HCEC 1CT (cell line): ENCODE data around the gene CRMP1.

Experiments used
- DNase-seq: peaks from one replicate; pipeline ENCODE4 v3.0.0-alpha.2; 2017

Gene CRMP1

DNA sequence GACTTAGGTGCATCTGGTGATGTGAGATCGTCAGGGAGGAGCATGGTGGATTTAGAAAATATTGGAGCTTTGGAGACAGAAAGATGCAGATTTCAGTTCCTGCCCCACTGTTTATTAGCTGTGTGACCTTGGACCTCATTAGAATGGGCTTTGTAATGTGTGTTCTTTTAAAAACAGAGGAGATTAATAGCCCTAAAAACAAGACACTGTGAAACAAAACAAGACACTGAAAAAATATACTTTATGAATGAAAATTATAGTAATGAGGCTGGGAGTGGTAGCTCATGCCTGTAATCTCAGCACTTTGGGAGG lies 102.4 kb downstream of the CRMP1 start:
- no peak for DNase-seq

DNA sequence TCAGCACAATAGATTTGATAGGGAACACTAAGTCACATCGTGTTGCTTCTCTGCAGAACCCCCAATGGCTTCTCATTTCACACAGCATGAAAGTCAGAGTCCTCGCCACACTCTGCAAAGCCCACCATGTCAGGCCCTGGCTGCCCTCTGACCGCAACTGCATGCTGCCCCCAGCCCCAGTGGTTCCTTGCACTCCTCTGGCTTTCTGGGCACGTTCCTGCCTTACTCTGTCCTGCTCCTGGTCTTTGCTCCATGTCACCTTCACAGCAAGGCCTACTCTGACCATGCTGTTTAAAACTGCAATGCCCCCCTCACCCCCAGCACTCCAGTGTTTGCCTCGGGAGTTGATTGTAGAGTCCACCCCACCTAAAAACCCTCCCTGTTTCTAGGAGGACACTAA lies 103.7 kb downstream of the CRMP1 start:
- DNase-seq = no peak

DNA sequence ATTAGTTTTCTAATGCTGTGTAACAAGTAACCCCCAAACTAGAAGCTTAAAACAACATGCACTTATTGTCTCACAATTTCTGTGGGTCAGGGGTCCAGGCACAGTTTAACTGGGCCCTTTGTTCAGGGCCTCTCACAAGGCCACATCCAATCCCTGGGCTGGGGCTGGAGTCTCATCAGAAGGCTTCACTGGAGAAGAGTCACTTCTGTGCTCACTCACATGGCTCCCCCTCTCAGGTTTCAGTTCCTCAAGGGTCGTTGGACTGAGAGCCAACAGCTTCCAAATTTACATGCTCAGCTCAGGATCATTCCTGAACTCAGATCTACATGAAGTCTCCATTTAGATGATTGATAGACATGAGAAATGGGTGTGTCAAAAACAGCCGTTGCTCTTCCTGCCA lies 104.7 kb downstream of the CRMP1 start:
- no peak for DNase-seq

DNA sequence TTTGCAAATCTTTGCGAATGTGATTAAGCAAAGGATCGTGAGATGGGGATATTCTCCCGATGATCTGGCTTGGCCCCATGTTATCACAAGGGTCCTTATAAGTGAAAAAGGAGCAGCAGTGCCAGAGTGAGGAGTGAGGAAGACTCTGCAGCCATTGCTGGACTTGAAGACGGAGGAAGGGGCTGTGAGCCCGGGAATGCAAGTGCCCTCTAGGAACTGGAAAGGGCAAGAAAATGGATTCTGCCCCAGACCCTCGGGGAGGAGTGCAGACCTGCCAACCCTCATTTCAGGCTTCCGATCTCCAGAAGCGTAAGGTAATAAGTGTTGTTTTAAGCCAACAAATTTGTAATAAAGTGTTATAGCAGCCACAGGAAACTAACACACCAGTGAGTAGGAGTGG lies 105.6 kb downstream of the CRMP1 start:
- no peak for DNase-seq

DNA sequence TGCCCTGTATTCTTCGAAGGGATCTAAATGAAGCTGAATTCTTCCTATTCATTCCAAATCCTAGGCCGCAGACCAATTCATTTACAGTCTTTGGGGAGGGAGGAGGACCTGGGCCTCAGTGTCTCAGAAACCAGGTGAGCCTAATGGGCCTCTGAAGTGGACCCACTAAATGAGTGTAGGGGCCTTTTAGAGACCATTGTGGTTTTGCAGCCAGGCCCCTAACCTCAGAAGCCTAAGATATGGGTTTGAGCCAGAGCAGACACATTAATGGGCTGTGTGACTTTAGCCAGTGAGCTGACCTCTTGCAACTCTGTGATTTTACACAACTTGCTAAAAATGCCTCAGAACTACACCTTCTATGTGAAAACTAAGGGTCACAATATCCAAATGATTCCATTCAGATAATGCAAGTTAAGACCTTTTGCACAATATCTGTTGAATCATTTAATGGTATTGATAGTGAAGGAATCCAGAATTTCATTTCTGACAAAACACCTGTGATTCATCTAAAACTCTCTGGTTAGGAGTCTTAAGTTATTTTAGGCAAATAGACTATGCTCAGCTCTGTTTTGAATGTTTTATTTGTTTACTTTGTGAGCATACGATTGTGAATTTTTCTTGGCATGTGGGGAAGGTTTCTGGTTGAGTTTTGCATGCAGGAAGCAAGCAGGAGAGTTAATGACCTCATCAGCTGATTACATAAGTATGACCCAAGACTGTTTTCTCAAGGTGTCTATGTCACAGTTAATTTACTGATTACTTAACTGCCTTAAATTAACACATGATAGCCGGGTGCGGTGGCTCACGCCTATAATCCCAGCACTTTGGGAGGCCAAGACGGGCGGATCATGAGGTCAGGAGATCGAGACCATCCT lies 106.8 kb downstream of the CRMP1 start:
- DNase-seq = peak; percentile 73

DNA sequence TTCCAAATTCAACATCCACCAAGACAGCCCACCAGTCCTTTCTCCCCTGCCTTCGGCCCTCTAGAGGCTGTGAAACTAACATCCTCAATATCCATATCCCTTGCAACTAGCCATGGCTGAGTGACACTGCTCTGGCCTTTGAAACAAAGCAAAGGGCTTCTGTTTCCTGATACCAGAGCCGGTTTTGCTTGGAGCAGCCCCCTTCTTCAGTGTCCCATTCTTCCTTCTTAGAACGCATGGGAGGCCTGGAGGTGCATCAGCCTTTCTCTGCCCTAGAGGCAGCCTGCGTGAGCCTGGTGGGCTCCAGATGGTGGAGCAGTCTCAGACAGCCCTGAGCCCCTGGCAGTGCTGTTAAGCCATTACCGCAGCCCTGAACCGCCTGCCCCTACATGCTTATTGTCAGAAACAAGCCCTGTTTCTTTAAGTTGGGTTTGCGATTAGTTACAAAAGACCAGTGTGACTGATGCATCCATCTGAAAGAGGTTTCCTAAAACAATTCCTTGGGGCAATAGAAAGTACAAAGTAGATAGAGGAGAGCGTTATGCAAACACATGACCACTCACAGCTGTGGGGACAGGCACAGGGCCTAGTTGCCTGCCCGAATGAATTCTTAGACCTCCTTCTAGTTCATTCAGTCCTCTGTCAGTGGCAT lies 107.8 kb downstream of the CRMP1 start:
- DNase-seq = no peak

DNA sequence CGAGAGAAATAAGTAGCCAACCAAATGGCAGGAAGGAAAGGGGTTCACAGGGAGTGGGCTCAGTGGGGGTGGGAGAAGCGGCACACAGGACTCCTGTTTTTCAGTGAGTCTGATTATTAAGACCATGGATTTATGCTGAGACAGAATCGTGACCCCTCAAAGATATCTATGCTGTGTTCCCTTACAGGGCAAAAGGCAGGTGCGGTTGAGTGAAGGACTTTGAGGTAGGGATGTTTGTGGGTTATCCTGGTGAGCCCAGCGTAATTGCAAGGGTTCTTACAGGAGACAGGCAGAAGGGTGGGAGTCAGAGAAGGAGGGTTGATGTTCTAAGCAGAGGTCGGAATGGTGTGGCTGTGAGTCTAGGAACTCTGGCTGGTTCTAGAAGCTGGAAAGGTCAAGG lies 108.9 kb downstream of the CRMP1 start:
- DNase-seq = no peak

DNA sequence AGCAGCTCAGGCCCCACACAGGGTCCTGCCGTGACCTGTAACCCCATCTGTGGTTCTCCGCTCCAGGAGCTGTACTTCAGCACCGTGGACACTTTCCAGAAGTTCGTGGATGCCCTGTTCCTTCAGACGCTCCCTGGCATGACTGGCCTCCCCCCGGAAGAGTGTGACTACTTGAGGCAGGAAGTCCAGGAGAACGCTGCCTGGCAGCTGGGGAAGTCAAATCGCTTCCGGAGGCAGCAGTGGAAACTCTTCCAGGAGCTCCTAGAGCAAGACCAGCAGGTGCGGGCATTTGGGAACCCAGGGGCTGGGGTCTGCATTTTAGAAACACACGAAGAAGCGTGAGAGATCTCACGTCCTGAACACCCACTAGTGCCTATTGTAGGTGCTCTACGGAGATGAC lies 109.4 kb downstream of the CRMP1 start:
- no peak for DNase-seq

DNA sequence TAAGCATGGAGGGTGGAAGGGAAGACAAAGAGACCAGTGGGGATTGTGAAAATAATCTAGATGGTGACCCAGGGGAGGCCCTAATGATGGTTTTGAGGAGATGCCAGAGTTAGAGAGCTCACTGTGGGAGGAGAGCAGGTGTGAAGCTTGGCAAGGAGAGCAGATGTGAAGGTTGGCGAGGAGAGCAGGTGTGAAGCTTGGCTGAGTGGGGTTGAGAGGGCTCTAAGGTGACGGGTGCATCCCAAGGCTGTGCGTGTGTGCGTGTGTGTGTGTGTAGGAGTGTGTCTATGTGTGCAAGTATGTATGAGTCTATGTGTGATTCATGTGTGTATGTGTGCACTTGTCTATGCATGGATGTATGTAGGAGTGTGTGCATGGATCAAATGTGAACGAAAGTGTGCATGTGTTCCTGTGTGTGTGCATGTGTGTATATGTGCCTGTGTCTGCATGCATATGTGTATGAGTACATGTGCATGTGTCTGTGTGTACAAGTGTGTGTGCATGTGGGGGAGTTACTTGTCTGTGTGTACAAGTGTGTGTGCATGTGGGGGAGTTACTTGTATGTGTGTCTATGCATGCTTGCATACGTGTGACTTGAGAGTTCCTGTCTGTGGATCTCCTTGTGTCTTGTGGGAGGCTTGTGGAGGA lies 109.9 kb downstream of the CRMP1 start:
- no peak for DNase-seq

DNA sequence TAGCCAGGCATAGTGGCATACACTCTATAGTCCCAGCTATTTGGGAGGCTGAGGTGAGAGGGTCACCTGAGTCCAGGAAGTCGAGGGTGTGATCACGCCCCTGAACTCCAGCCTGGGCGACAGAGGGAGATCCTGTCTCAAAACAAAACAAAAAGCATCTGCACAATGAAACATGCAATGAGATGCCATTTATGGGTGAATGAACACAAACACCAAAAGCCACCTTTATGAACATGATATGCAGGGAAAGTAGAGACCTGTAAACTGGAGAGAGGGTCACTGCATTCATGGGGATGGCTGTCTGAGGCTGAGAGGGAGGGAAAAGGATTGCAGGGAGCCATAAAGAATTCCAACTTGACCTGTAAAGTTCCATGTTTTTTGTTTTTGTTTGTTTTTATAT lies 111.2 kb downstream of the CRMP1 start:
- no peak for DNase-seq

DNA sequence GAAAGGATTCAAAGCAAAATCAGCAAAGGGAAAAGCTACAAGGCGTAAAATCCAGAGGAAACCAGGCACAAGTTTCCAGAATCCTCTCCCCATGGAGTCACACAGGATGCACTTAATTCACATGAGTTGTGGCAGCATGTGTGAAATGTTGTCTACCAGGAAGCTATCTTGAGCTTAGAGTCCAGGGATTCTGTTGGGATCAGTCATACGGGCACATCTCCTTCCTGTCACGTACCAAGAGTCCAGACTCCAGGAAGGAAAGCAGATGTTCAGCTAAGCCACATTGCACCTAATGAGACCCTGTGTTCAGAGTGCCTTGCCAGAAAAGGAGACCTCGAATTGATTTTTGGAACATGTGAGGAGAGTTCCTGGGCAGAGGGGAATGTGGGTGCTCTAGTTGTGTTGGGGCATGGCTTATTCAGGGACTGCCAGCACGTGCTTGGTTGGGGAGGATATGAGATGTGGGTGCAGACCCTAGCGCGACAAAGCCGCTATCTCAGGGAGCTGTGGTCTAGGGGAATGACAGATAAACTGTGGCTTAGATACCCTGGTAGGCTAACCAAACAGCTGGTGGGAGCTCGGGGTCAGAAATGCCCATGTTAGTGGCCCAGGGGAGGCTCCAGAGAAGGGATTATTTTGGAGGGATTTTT lies 111.9 kb downstream of the CRMP1 start:
- peak; percentile 76 for DNase-seq

DNA sequence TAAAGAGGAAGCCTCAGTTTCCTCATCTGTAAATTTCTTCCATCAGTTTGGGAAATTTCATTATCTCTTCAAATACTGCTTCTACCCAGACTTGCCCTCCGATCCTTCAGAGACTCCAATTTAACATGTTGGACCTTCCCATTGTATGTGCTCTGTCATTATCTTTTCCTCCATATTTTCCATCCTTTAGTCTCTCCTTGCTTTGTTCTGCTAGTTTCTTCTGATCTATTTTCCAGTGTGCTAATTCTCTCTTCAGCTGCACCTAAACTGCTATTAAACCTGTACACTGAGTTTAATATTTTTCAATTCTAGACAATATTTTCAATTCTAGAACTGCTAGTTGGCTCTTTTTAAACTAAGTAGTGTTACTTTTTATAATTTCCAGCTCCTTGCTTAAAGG lies 116.4 kb downstream of the CRMP1 start:
- no peak for DNase-seq

DNA sequence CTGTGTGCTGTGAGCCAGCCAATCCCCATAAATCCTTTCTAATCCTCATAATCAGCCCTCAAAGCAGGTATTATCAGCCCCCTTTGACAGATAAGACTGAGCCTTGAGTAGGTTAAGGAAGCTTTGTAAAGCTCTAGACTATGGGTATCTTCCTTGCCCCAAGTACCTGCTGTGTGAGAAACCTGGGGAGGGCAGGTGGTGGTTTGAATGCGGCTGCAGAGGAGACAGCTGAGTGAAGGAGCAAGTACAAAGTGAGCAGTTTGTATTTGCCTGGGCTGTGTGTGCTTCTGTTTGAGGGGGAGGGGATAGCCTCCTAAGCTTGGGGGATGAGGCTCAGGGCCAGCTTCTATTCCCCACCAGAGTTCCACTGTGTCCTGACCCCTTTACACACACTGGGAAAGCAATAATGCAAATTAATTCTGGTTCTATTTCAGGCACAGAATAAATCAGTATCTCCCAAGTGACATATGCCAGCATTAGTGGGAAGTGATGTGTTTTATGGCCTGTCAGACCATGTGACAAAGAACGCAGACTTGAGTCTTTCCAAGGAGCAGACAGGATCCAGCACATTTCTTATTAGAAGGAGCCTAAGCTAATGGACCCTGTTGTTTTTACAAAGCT lies 118.4 kb downstream of the CRMP1 start:
- DNase-seq = no peak

DNA sequence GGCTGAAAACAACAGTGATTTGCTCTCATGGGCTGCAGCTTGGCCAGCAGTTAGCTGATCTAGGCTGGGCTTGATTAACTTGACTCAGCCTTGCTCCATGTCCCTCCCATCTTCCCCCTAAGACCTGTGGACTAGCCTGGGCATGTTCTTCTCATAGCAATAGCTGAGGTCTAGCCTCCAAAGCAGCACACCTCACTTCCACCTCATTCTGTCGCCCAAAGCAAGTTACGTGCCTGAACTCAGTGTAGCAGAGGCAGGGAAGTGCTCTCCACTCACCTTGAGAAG lies 119.7 kb downstream of the CRMP1 start:
- DNase-seq = no peak

DNA sequence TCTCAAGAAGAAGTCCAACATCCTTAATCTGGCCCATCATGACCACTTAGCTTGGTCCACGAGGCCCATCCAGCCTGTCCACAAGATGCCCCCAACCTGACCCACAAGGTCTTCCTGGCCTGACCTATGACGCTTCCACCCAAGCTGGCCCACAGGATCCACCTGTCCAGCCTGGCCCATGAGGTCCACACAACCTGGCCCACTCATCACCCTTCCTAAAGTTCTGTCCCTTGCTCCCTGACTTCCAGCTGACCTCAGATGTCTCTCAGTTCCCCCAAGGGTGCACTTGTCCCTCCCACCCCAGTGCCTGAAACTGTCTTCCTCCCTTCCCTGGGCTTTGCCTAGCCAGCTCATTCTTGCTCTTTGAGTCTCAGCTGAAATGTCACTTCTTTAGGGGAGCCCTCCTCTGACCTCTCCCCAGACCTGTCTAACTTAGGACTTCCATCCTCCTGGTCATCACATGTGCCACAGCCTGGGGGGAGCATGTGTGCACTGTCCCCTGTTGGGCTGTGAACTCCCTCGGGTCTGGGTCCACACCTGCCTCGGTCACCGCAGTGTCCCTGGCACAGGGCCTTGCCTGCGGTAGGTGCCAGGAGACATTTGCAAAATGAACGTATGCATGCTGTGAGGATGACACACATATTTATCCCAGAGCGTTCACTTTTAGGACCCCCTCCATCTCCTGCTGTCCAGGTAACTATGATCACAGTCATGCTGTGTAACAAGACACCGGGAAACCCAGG lies 120.2 kb downstream of the CRMP1 start:
- no peak for DNase-seq
